IMR-90 (cell line): ENCODE results near the gene GBX2. TPM values are rescaled to one million over a fixed set of nuclear protein-coding genes. Genes with fewer than 3 reads are reported as not detected.

Experiments used
- ATAC-seq: fragments of 200-7000 bp; cut with Tn5 transposase; 2 replicates; pipeline ENCODE4 v1.9.1; 2020; ENCODE audit warnings: low read depth, mild to moderate bottlenecking, moderate library complexity
- BruUV-seq: library from RNA; stranded (reverse); fragments of 400-500 nt; replicated peaks from 2 replicates; lab custom pipeline; 2021; lab: Mats Ljungman, UMichigan
- CTCF ChIA-PET: fragments of 300-600 bp; formaldehyde crosslinking; extraction: SDS; loops from one replicate; lab custom pipeline; 2021; ENCODE audit warnings: antibody characterized with exemption; lab: Yijun Ruan, JAX
- POLR2A ChIA-PET: fragments of 300-600 bp; sonication (Branson Sonifier 250); formaldehyde crosslinking; loops from one replicate; lab custom pipeline; 2022; ENCODE audit warnings: antibody characterized with exemption; ENCODE audit not compliant: unreplicated experiment; lab: Charles Lee
- DNase-seq: peaks from one replicate; pipeline ENCODE4 v3.0.0; 2013
- H2AFZ ChIP-seq: replicated peaks from 2 replicates; pipeline ENCODE3; 2013; ENCODE audit warnings: low read length, mild to moderate bottlenecking; ENCODE audit not compliant: poor library complexity
- H2AK5ac ChIP-seq: 2 replicates; pipeline ENCODE4 v1.6.1; 2013; ENCODE audit warnings: low read depth, low read length, inconsistent platforms
- H2AK9ac ChIP-seq: replicated peaks from 2 replicates; pipeline ENCODE3; 2013; ENCODE audit warnings: mild to moderate bottlenecking, low read depth, low read length, moderate library complexity; ENCODE audit not compliant: poor library complexity
- H2BK120ac ChIP-seq: 2 replicates; pipeline ENCODE4 v1.6.1; 2013; ENCODE audit warnings: low read depth, low read length, inconsistent platforms
- H2BK15ac ChIP-seq: 3 replicates; pipeline ENCODE4 v1.6.1; 2013; ENCODE audit warnings: low read depth, low read length, inconsistent platforms
- H2BK20ac ChIP-seq: 2 replicates; pipeline ENCODE4 v1.6.1; 2013; ENCODE audit warnings: low read depth, mild to moderate bottlenecking, inconsistent platforms, low read length, moderate library complexity
- H2BK5ac ChIP-seq: 2 replicates; pipeline ENCODE4 v1.6.1; 2013; ENCODE audit warnings: mild to moderate bottlenecking, low read depth, low read length, inconsistent platforms; ENCODE audit not compliant: poor library complexity, severe bottlenecking
- H3K14ac ChIP-seq: replicated peaks from 2 replicates; pipeline ENCODE4 v1.6.1; 2013; ENCODE audit warnings: low read depth, low read length, inconsistent platforms
- H3K18ac ChIP-seq: 2 replicates; pipeline ENCODE4 v1.6.1; 2013; ENCODE audit warnings: low read depth, low read length, control low read depth
- H3K23ac ChIP-seq: 2 replicates; pipeline ENCODE4 v1.6.1; 2013; ENCODE audit warnings: low read depth, low read length, inconsistent platforms
- H3K27ac ChIP-seq: 2 replicates; pipeline ENCODE4 v1.5.1; 2013; ENCODE audit warnings: mild to moderate bottlenecking, control low read depth, low read length; ENCODE audit not compliant: insufficient read depth
- H3K27me3 ChIP-seq: 2 replicates; pipeline ENCODE4 v1.6.1; 2013; ENCODE audit warnings: low read length; ENCODE audit not compliant: control insufficient read depth, insufficient read depth
- H3K36me3 ChIP-seq: 2 replicates; pipeline ENCODE4 v1.6.1; 2013; ENCODE audit warnings: low read length, mixed read lengths; ENCODE audit not compliant: control insufficient read depth, insufficient read depth
- H3K4ac ChIP-seq: 2 replicates; pipeline ENCODE4 v1.6.1; 2013; ENCODE audit warnings: low read depth, low read length, inconsistent platforms
- H3K4me1 ChIP-seq: 2 replicates; pipeline ENCODE4 v1.6.1; 2013; ENCODE audit warnings: low read length, mixed read lengths; ENCODE audit not compliant: control insufficient read depth, insufficient read depth
- H3K4me2 ChIP-seq: 2 replicates; pipeline ENCODE4 v1.6.1; 2013; ENCODE audit warnings: low read depth, mild to moderate bottlenecking, control low read depth, low read length, moderate library complexity
- H3K4me3 ChIP-seq: 2 replicates; pipeline ENCODE4 v1.5.1; 2013; ENCODE audit warnings: low read depth, mild to moderate bottlenecking, control low read depth, low read length, moderate library complexity; ENCODE audit not compliant: insufficient read depth
- H3K56ac ChIP-seq: 2 replicates; pipeline ENCODE4 v1.6.1; 2013; ENCODE audit warnings: low read length, inconsistent platforms; ENCODE audit not compliant: insufficient read depth; ENCODE audit errors: extremely low read depth
- H3K79me1 ChIP-seq, 2 experiments: 2 replicates each; pipeline ENCODE4 v1.6.1; 2013; ENCODE audit warnings: low read length in 2 of 2, inconsistent platforms in 1 of 2, low read depth in 1 of 2
- H3K9ac ChIP-seq: 2 replicates; pipeline ENCODE4 v1.6.1; 2013; ENCODE audit warnings: low read depth, low read length, control low read depth
- H3K9me1 ChIP-seq: 2 replicates; pipeline ENCODE4 v1.6.1; 2013; ENCODE audit warnings: low read length, inconsistent platforms; ENCODE audit not compliant: insufficient read depth
- H3K9me3 ChIP-seq: 2 replicates; pipeline ENCODE4 v1.6.1; 2013; ENCODE audit warnings: low read length; ENCODE audit not compliant: control insufficient read depth, insufficient read depth
- H4K20me1 ChIP-seq: 2 replicates; pipeline ENCODE4 v1.6.1; 2013; ENCODE audit warnings: low read length, inconsistent platforms; ENCODE audit not compliant: insufficient read depth
- H4K5ac ChIP-seq: 2 replicates; pipeline ENCODE4 v1.6.1; 2013; ENCODE audit warnings: mild to moderate bottlenecking, low read depth, low read length, control low read depth
- H4K8ac ChIP-seq, 2 experiments: 2 replicates each; pipeline ENCODE4 v1.6.1; 2013; ENCODE audit warnings: low read depth in 2 of 2, low read length in 2 of 2, control low read depth in 1 of 2, inconsistent platforms in 1 of 2
- H4K91ac ChIP-seq: 2 replicates; pipeline ENCODE4 v1.6.1; 2013; ENCODE audit warnings: low read depth, low read length, inconsistent platforms; ENCODE audit not compliant: insufficient read depth
- FOS ChIP-seq: fragments of 150-350 bp; IDR thresholded peaks from 2 replicates; pipeline ENCODE4 v1.6.1; 2016; ENCODE audit warnings: low read depth, low read length
- MAFK ChIP-seq: IDR thresholded peaks from 2 replicates; pipeline ENCODE4 v1.6.1; 2012; ENCODE audit warnings: low read depth, low read length, improper control_type of control experiment
- NFE2L2 ChIP-seq: fragments of 150-350 bp; IDR thresholded peaks from 2 replicates; pipeline ENCODE4 v1.6.1; 2016; ENCODE audit warnings: low read depth, mild to moderate bottlenecking, low read length
- POLR2A ChIP-seq: IDR thresholded peaks from 2 replicates; pipeline ENCODE4 v1.6.1; 2012; ENCODE audit warnings: mild to moderate bottlenecking, low read depth, low read length
- RFX5 ChIP-seq: IDR thresholded peaks from 2 replicates; pipeline ENCODE4 v1.8.0; 2012; ENCODE audit warnings: low read depth, mild to moderate bottlenecking, low read length, moderate library complexity
- WGBS, 2 experiments: methylation state at CpG; one replicate each; pipeline versions ENCODE4 v1.1.5 to v1.1.7; 2013; ENCODE audit warnings: missing lambda C conversion rate in 2 of 2; ENCODE audit not compliant: insufficient read length in 1 of 2; ENCODE audit errors: extremely low coverage in 2 of 2; 5-methylcytosine and 5-hydroxymethylcytosine counted together
- dilution Hi-C: fragments of 300-500 bp; cut with HindIII; formaldehyde crosslinking; loops from one replicate; pipeline ENCODE4 v1.14.3; 2018; ENCODE audit warnings: low sequenced_read_pairs; ENCODE audit not compliant: unreplicated experiment
- in situ Hi-C: fragments of 300-500 bp; cut with MboI; formaldehyde crosslinking; loops from 3 replicates; pipeline ENCODE4 v1.14.3; 2019; ENCODE audit warnings: low sequenced_read_pairs, inconsistent platforms, mixed read lengths
- intact Hi-C: fragments of 100-400 bp; cut with micrococcal nuclease; formaldehyde crosslinking; loops from 2 replicates; pipeline ENCODE4 v1.10.0; 2022
- polyA plus RNA-seq, 3 experiments: library from polyadenylated mRNA; depleted of rRNA; stranded (reverse); fragments of >200 nt; gene quantifications; 2 replicates each; pipeline ENCODE4 v1.2.3, GENCODE V29; 2012; ENCODE audit warnings: low replicate concordance in 1 of 3
- total RNA-seq: library from RNA; depleted of rRNA; stranded (reverse); fragments of >200 nt; gene quantifications from 2 replicates; pipeline ENCODE4 v1.2.3, GENCODE V29; 2012
- TF ChIP-seq, protein P1 (sequence below): conservative IDR thresholded peaks from 2 replicates; pipeline ENCODE4 v1.5.1; 2012; ENCODE audit warnings: mild to moderate bottlenecking, low read depth, low read length, improper control_type of control experiment

Gene GBX2
- total and polyA plus RNA-seq, 2 of the 4 experiments (the other 2 are of a cell fraction) = 0.10 TPM; not detected in 1

DNA sequence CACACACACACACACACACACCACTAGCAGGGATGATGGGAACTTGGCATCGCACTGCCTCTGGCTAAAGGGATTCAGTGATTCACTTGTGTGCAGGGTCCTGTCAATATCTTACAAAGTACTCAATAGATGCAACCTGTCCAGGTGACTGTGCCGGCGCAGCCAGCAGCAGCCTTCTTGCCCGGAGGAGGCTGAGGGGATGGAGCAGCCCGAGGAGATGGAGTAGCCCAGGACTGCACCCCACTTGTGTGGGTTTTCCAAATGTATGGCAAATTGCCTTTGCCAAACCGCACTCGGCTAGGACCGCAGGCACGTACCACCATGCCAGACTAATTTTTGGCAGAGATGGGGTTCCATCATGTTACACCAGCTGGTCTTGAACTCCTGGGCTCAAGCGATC is 31.1 kb downstream of the GBX2 start:
- H3K27ac ChIP-seq = no peak overlapping the region
- no peaks in the 10 kb centered on the region; the same call in 1 of the 2 replicates for H3K27me3 ChIP-seq
- no peaks in the 10 kb centered on the region for H3K4me1 ChIP-seq
- no peak overlapping the region for H3K56ac ChIP-seq
- no peak overlapping the region for H4K91ac ChIP-seq
- H4K8ac ChIP-seq = no peak overlapping the region
- H3K23ac ChIP-seq = no peak overlapping the region
- H3K9me1 ChIP-seq = no peaks in the 10 kb centered on the region
- H2BK5ac ChIP-seq = no peak overlapping the region
- H3K9me3 ChIP-seq = no peaks in the 10 kb centered on the region
- POLR2A ChIA-PET = no interaction called here
- no peak for TF ChIP-seq MAFK
- no peak for TF ChIP-seq POLR2A
- TF ChIP-seq, protein P1, sequence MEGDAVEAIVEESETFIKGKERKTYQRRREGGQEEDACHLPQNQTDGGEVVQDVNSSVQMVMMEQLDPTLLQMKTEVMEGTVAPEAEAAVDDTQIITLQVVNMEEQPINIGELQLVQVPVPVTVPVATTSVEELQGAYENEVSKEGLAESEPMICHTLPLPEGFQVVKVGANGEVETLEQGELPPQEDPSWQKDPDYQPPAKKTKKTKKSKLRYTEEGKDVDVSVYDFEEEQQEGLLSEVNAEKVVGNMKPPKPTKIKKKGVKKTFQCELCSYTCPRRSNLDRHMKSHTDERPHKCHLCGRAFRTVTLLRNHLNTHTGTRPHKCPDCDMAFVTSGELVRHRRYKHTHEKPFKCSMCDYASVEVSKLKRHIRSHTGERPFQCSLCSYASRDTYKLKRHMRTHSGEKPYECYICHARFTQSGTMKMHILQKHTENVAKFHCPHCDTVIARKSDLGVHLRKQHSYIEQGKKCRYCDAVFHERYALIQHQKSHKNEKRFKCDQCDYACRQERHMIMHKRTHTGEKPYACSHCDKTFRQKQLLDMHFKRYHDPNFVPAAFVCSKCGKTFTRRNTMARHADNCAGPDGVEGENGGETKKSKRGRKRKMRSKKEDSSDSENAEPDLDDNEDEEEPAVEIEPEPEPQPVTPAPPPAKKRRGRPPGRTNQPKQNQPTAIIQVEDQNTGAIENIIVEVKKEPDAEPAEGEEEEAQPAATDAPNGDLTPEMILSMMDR = no peak
- no peak for TF ChIP-seq FOS
- TF ChIP-seq NFE2L2 = no peak
- no peak for TF ChIP-seq RFX5
- CTCF ChIA-PET = no interaction called here
- no peak overlapping the region for H3K4ac ChIP-seq
- 93% methylated on average over 3 of the region's 10 CpGs; no CpG with 5 or more reads in 1 of the 2 experiments for WGBS, 2 experiments
- no peak for ATAC-seq
- no peak for DNase-seq
- no TSS peak for BruUV-seq
- H3K36me3 ChIP-seq = no peaks in the 10 kb centered on the region
- H3K4me2 ChIP-seq = no peak overlapping the region
- no peaks in the 10 kb centered on the region for H4K20me1 ChIP-seq
- no peak overlapping the region for H2BK120ac ChIP-seq
- H3K9ac ChIP-seq = no peak overlapping the region
- dilution Hi-C loops = no loop called here
- intact Hi-C loops = no loop called here
- H3K4me3 ChIP-seq = no peak overlapping the region
- H3K14ac ChIP-seq = no peak overlapping the region
- no peak overlapping the region for H2AFZ ChIP-seq
- no peaks in the 10 kb centered on the region for H3K79me1 ChIP-seq
- in situ Hi-C loops = no loop called here
- H2BK15ac ChIP-seq = no peak overlapping the region
- H2BK20ac ChIP-seq = no peak overlapping the region
- H2AK9ac ChIP-seq = no peak overlapping the region
- no peak overlapping the region for H4K5ac ChIP-seq
- no peak overlapping the region for H2AK5ac ChIP-seq
- H3K18ac ChIP-seq = no peak overlapping the region
